Keratinocyte (primary cell): ENCODE results near the gene SEPHS2.

Source experiments
- CTCF ChIP-seq, 3 experiments: IDR thresholded peaks in 1 of 3; conservative IDR thresholded peaks in 1 of 3; optimal IDR thresholded peaks in 1 of 3; 2 replicates in 2 of 3; 3 replicates in 1 of 3; pipeline versions ENCODE3 to v1.5.1; 2011; ENCODE audit warnings: low read length in 3 of 3, mild to moderate bottlenecking in 3 of 3, moderate library complexity in 2 of 3, control low read depth in 1 of 3, inconsistent platforms in 1 of 3; ENCODE audit not compliant: insufficient read depth in 2 of 3; ENCODE audit errors: extremely low read depth in 1 of 3
- EZH2 ChIP-seq: IDR thresholded peaks from one replicate; pipeline ENCODE4 v1.6.1; 2012; ENCODE audit warnings: inconsistent platforms, mild to moderate bottlenecking, low read length, moderate library complexity

- TF ChIP-seq CTCF (optimal IDR thresholded peaks at IDR 0.05 in 1 of 3, IDR thresholded peaks at IDR 0.05 in 1 of 3, conservative IDR thresholded peaks at IDR 0.05 in 1 of 3; ENCODE audit: extremely low read depth in 1 of 3, insufficient read depth in 2 of 3, low read length in 3 of 3): peak in 2 of 3 experiments; percentile 19 to 62
- TF ChIP-seq EZH2: no peak
Observed at GRCh38 chr16:30395155-30395991, 50.3 kb downstream of the SEPHS2 start, which contains the start of gene ZNF48.
